ENCODE measurements around the gene SRSF5.

SRSF5 gene

GRCh38 chr14:69755296-69755695 is 11.6 kb upstream of the SRSF5 start:
- no peak overlapping the region for H3K4me3 ChIP-seq (ENCODE audit: low read length)
- H3K4me1 ChIP-seq (ENCODE audit: insufficient read depth, low read length) = no peaks in the 10 kb centered on the region
- no peaks in the 10 kb centered on the region for H3K36me3 ChIP-seq (ENCODE audit: insufficient read depth, low read length)
- no peak overlapping the region for H2AFZ ChIP-seq (ENCODE audit: low read depth, low read length)
- H3K9me3 ChIP-seq (ENCODE audit: low read length) = no peaks in the 10 kb centered on the region
- H3K27me3 ChIP-seq (ENCODE audit: insufficient read depth, low read length) = no peaks in the 10 kb centered on the region

- Histone ChIP-seq H3K4me1 (ENCODE audit: insufficient read depth, low read length) (no peaks in the 10 kb centered on the region), H3K9me3 (ENCODE audit: low read length) (no peaks in the 10 kb centered on the region)
Measured at GRCh38 chr14:69755784-69756183, 11.2 kb upstream of the SRSF5 start.

GRCh38 chr14:69756298-69756697 is 10.6 kb upstream of the SRSF5 start:
- Histone ChIP-seq H3K4me1 (ENCODE audit: insufficient read depth, low read length) (no peaks in the 10 kb centered on the region), H3K27me3 (ENCODE audit: insufficient read depth, low read length) (no peaks in the 10 kb centered on the region), H3K36me3 (ENCODE audit: insufficient read depth, low read length) (no peaks in the 10 kb centered on the region), H3K9me3 (ENCODE audit: low read length) (no peaks in the 10 kb centered on the region), H2AFZ (ENCODE audit: low read depth, low read length) (no peak overlapping the region), H3K4me3 (ENCODE audit: low read length) (no peak overlapping the region)

More at GRCh38 chr14:69755784-69756183, 11.2 kb upstream of the SRSF5 start:
- Histone ChIP-seq H3K4me3 (ENCODE audit: low read length) (no peak overlapping the region), H2AFZ (ENCODE audit: low read depth, low read length) (no peak overlapping the region), H3K27me3 (ENCODE audit: insufficient read depth, low read length) (no peaks in the 10 kb centered on the region), H3K36me3 (ENCODE audit: insufficient read depth, low read length) (no peaks in the 10 kb centered on the region)

- Histone ChIP-seq H2AFZ (ENCODE audit: low read depth, low read length) (no peak overlapping the region), H3K4me3 (ENCODE audit: low read length) (no peak overlapping the region), H3K27me3 (ENCODE audit: insufficient read depth, low read length) (no peaks in the 10 kb centered on the region), H3K36me3 (ENCODE audit: insufficient read depth, low read length) (no peaks in the 10 kb centered on the region), H3K4me1 (ENCODE audit: insufficient read depth, low read length) (no peaks in the 10 kb centered on the region), H3K9me3 (ENCODE audit: low read length) (no peaks in the 10 kb centered on the region)
Measured at GRCh38 chr14:69760810-69761209, 6.1 kb upstream of the SRSF5 start.

GRCh38 chr14:69763761-69764510 is 3.0 kb upstream of the SRSF5 start:
- Histone ChIP-seq H3K36me3 (ENCODE audit: insufficient read depth, low read length) (peaks cover 12% of the 10 kb centered on the region), H3K27me3 (ENCODE audit: insufficient read depth, low read length) (no peaks in the 10 kb centered on the region), H2AFZ (ENCODE audit: low read depth, low read length) (no peak overlapping the region), H3K9me3 (ENCODE audit: low read length) (no peaks in the 10 kb centered on the region), H3K4me3 (ENCODE audit: low read length) (no peak overlapping the region), H3K4me1 (ENCODE audit: insufficient read depth, low read length) (peaks cover 12% of the 10 kb centered on the region)

- peak overlapping the region; percentile 88 for H3K4me3 ChIP-seq (ENCODE audit: low read length)
- no peaks in the 10 kb centered on the region for H3K9me3 ChIP-seq (ENCODE audit: low read length)
- H3K4me1 ChIP-seq (ENCODE audit: insufficient read depth, low read length) = peaks cover 21% of the 10 kb centered on the region
- H3K27me3 ChIP-seq (ENCODE audit: insufficient read depth, low read length) = no peaks in the 10 kb centered on the region
- H2AFZ ChIP-seq (ENCODE audit: low read depth, low read length) = peak overlapping the region; percentile 33
- peaks cover 47% of the 10 kb centered on the region for H3K36me3 ChIP-seq (ENCODE audit: insufficient read depth, low read length)
Measured at GRCh38 chr14:69767369-69767999, 542 bp downstream of the SRSF5 start.

GRCh38 chr14:69768873-69769272 is 1.9 kb downstream of the SRSF5 start:
- Histone ChIP-seq H3K27me3 (ENCODE audit: insufficient read depth, low read length) (no peaks in the 10 kb centered on the region), H3K4me3 (ENCODE audit: low read length) (peak overlapping the region; percentile 88), H3K9me3 (ENCODE audit: low read length) (no peaks in the 10 kb centered on the region), H3K36me3 (ENCODE audit: insufficient read depth, low read length) (peaks cover 59% of the 10 kb centered on the region), H2AFZ (ENCODE audit: low read depth, low read length) (no peak overlapping the region), H3K4me1 (ENCODE audit: insufficient read depth, low read length) (peaks cover 21% of the 10 kb centered on the region)

- Histone ChIP-seq H3K27me3 (ENCODE audit: insufficient read depth, low read length) (no peaks in the 10 kb centered on the region), H3K4me1 (ENCODE audit: insufficient read depth, low read length) (peaks cover 21% of the 10 kb centered on the region), H2AFZ (ENCODE audit: low read depth, low read length) (no peak overlapping the region), H3K4me3 (ENCODE audit: low read length) (no peak overlapping the region), H3K9me3 (ENCODE audit: low read length) (no peaks in the 10 kb centered on the region), H3K36me3 (ENCODE audit: insufficient read depth, low read length) (peaks cover 67% of the 10 kb centered on the region)
Measured at GRCh38 chr14:69769623-69770022, 2.7 kb downstream of the SRSF5 start.

GRCh38 chr14:69770559-69770958 is 3.6 kb downstream of the SRSF5 start:
- Histone ChIP-seq H3K9me3 (ENCODE audit: low read length) (no peaks in the 10 kb centered on the region), H3K4me3 (ENCODE audit: low read length) (no peak overlapping the region), H3K4me1 (ENCODE audit: insufficient read depth, low read length) (peaks cover 21% of the 10 kb centered on the region), H3K27me3 (ENCODE audit: insufficient read depth, low read length) (no peaks in the 10 kb centered on the region), H3K36me3 (ENCODE audit: insufficient read depth, low read length) (peaks cover 75% of the 10 kb centered on the region), H2AFZ (ENCODE audit: low read depth, low read length) (no peak overlapping the region)

- peaks cover 21% of the 10 kb centered on the region for H3K4me1 ChIP-seq (ENCODE audit: insufficient read depth, low read length)
- H3K4me3 ChIP-seq (ENCODE audit: low read length) = no peak overlapping the region
- no peaks in the 10 kb centered on the region for H3K27me3 ChIP-seq (ENCODE audit: insufficient read depth, low read length)
- peaks cover 81% of the 10 kb centered on the region for H3K36me3 ChIP-seq (ENCODE audit: insufficient read depth, low read length)
- no peak overlapping the region for H2AFZ ChIP-seq (ENCODE audit: low read depth, low read length)
- H3K9me3 ChIP-seq (ENCODE audit: low read length) = no peaks in the 10 kb centered on the region
Measured at GRCh38 chr14:69771136-69771535, 4.2 kb downstream of the SRSF5 start.

- H3K36me3 ChIP-seq (ENCODE audit: insufficient read depth, low read length) = peaks cover 92% of the 10 kb centered on the region
- H3K4me1 ChIP-seq (ENCODE audit: insufficient read depth, low read length) = peaks cover 19% of the 10 kb centered on the region
- H2AFZ ChIP-seq (ENCODE audit: low read depth, low read length) = no peak overlapping the region
- H3K4me3 ChIP-seq (ENCODE audit: low read length) = no peak overlapping the region
- no peaks in the 10 kb centered on the region for H3K27me3 ChIP-seq (ENCODE audit: insufficient read depth, low read length)
- H3K9me3 ChIP-seq (ENCODE audit: low read length) = no peaks in the 10 kb centered on the region
Measured at GRCh38 chr14:69772082-69773017, 5.4 kb downstream of the SRSF5 start.

GRCh38 chr14:69773571-69774276 is 6.8 kb downstream of the SRSF5 start:
- Histone ChIP-seq H2AFZ (ENCODE audit: low read depth, low read length) (no peak overlapping the region), H3K27me3 (ENCODE audit: insufficient read depth, low read length) (no peaks in the 10 kb centered on the region), H3K4me1 (ENCODE audit: insufficient read depth, low read length) (peaks cover 11% of the 10 kb centered on the region), H3K9me3 (ENCODE audit: low read length) (no peaks in the 10 kb centered on the region), H3K4me3 (ENCODE audit: low read length) (no peak overlapping the region), H3K36me3 (ENCODE audit: insufficient read depth, low read length) (peaks cover 93% of the 10 kb centered on the region)
